Activated T-helper 17 cell treated with anti-CD3 and anti-CD28 coated beads, Interleukin-2, amount 50 U/mL, for 72 hours (primary cell): ENCODE measurements around the gene PPP1R11. TPM values are rescaled to one million over a fixed set of nuclear protein-coding genes. Genes with fewer than 3 reads are reported as not detected.
"Not testable (repeated sequence)": the region's sequence is repeated elsewhere in the genome, so short reads cannot be mapped to it uniquely, and the experiment has no call there.

ENCODE experiments used
- ATAC-seq: fragments of 150-1000 bp; cut with Tn5 transposase; replicated peaks from 2 replicates; pipeline ENCODE4 v1.10.0; 2021; ENCODE audit warnings: mild to moderate bottlenecking, moderate library complexity
- H3K27ac Mint-ChIP-seq: one replicate; pipeline ENCODE4 v1.8.0; 2022; ENCODE audit warnings: mixed read lengths
- H3K27me3 Mint-ChIP-seq: one replicate; pipeline ENCODE4 v1.8.0; 2022; ENCODE audit warnings: mixed read lengths
- H3K36me3 Mint-ChIP-seq: one replicate; pipeline ENCODE4 v1.8.0; 2022; ENCODE audit warnings: low read depth, mild to moderate bottlenecking, mixed read lengths
- H3K4me1 Mint-ChIP-seq: one replicate; pipeline ENCODE4 v1.8.0; 2022; ENCODE audit warnings: mixed read lengths
- H3K4me3 Mint-ChIP-seq: one replicate; pipeline ENCODE4 v1.8.0; 2022; ENCODE audit warnings: mild to moderate bottlenecking, mixed read lengths
- H3K9me3 Mint-ChIP-seq: one replicate; pipeline ENCODE4 v1.8.0; 2022; ENCODE audit warnings: mixed read lengths
- total RNA-seq, 2 donors: library from RNA; stranded (reverse); gene quantifications; one replicate each; pipeline ENCODE4 v1.2.3, GENCODE V29; 2022

The PPP1R11 gene, protein sequence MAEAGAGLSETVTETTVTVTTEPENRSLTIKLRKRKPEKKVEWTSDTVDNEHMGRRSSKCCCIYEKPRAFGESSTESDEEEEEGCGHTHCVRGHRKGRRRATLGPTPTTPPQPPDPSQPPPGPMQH
- 10 to 100 TPM; 50.8 to 69.9 TPM for total RNA-seq

DNA sequence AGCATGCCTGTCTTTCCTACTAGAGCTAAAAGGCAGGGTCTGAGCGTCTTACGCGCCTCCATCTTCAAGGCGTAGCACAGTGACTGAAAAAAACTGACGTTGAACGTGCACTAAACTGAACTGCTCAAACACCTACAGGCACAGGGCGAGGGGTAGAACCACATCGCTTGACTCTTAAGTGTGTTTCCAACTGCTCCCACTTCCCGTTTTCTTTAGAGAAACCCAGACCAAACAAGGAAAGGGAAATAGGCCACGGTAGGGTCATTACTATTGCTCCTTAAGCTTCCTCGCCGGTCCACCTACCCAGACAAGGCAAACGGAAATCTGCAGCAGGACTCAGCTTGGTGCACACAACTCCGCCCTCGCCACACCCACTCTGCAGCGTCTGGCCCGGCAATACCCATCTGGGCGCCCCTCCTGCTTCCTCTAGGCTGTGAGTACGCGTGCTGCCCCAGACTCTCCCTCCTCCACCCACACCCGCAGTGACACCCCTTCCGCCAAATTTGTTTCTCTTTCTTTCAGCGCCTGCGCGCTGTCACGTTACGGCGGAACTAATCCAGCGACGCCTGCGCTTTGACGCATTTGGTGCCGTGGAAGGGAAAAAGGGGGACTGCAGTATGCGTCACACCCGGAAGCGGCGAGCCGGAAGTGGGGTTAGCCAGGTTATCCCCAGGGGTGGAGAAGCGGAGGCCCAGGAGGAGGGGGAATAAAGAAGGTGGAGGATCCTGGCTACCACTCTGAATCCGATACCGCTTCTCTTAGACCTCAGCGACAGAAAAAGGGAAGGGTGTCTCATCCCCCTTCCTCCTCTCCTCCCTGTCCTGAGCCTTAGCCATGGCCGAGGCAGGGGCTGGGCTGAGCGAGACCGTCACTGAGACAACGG is at the start of gene PPP1R11:
PPP1R11 (plus strand) TSS at position 622 of the 883 bp plus-strand sequence; CDS start at position 835, 213 bp downstream.
- peaks cover 88% of the 10 kb centered on the region for H3K36me3 Mint-ChIP-seq
- ATAC-seq = peak; percentile 97

DNA sequence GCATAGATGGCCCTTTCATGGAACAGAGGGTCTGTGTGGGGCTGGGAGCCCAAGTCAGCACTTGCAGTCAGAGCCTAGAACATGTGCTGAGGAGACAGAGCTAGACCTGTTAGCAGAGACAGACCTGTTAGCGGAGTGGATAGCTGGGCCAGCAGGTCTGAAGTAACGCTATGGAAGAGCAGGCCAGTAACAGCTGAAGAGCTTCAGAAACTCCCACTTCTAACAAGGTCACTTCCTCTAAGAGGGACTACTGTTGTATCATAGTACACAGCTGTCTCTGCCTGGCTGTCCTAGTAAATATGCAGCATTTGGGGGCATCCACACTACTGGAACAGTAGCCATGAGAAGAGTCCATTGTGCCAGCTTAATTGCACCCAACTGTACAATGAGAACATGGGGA is 47.2 kb upstream of the PPP1R11 start:
- Mint-ChIP-seq H3K36me3 (no peaks in the 10 kb centered on the region), H3K27me3 (no peaks in the 10 kb centered on the region), H3K4me1 (no peaks in the 10 kb centered on the region), H3K9me3 (no peaks in the 10 kb centered on the region), H3K27ac (no peak overlapping the region), H3K4me3 (no peak overlapping the region)
- ATAC-seq = no peak

More for the DNA sequence above, at the start of gene PPP1R11:
- H3K27me3 Mint-ChIP-seq = peaks cover 11% of the 10 kb centered on the region
- peak within 1 kb of the TSS; percentile 93 for H3K27ac Mint-ChIP-seq
- peak within 1 kb of the TSS; percentile 87 for H3K4me3 Mint-ChIP-seq
- H3K4me1 Mint-ChIP-seq = peaks cover 39% of the 10 kb centered on the region
- no peaks in the 10 kb centered on the region for H3K9me3 Mint-ChIP-seq

DNA sequence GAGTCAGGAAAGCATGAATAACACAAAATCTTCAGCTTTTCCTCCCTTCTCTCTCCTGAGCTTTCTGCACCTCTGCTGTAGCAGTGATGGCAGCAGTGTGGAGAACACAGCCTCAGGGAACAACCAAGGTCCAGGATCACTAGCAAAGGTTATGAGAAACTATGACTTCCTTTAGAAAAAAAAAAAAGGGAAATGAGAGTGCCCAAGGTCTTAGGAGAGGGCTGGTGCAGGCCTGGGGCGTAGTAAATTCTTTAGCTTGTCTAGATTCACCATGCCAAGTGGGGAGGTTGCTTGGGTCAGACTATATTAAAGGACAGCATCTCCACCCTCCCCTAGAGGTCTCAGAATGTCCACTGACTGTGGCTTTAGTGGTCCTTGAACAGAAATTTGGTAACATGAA is 46.4 kb upstream of the PPP1R11 start:
- H3K4me1 Mint-ChIP-seq = no peaks in the 10 kb centered on the region
- no peaks in the 10 kb centered on the region for H3K27me3 Mint-ChIP-seq
- no peaks in the 10 kb centered on the region for H3K36me3 Mint-ChIP-seq
- H3K9me3 Mint-ChIP-seq = no peaks in the 10 kb centered on the region
- no peak for ATAC-seq
- H3K4me3 Mint-ChIP-seq = no peak overlapping the region
- peak overlapping the region; percentile 35 for H3K27ac Mint-ChIP-seq

DNA sequence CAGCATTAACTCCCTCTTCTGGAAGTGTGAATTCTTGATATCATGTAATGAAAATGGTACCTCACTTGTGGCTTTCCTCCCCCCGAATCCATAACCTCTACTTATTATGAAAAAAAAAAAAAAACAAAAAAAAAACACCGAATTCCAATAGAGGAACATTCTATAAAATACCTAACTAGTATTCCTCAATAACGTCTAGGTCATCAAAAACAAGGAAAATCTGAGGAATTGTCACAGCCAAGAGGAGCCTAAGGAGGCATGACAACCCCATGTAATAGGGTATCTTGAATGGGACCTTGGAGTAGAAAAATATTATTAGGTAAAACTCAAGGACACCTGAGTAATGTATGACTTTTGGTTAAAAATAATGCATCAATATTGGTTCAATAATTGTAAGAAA is 44.8 kb upstream of the PPP1R11 start:
- no peak for ATAC-seq
- no peaks in the 10 kb centered on the region for H3K36me3 Mint-ChIP-seq

DNA sequence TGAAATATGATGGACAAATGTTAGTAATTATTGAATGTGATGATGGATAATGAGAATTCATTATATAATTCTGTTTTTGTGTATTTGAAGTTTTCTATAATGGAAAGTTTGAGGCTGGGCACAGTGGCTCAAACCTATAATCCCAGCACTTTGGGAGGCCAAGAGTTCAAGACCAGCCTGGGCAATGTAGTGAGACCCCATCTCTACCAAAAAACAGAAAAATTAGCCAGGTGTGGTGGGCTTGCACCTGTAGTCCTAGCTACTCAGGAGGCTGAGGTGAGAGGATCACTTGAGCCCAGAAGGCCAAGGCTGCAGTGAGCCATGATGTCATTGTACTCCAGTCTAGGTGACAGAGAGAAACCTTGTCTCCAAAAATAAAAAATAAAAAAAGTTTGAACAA is 44.3 kb upstream of the PPP1R11 start:
- not testable (repeated sequence) for H3K9me3 Mint-ChIP-seq, H3K27ac Mint-ChIP-seq, H3K27me3 Mint-ChIP-seq, ATAC-seq, H3K4me1 Mint-ChIP-seq, H3K36me3 Mint-ChIP-seq, H3K4me3 Mint-ChIP-seq

More for the DNA sequence above, 44.8 kb upstream of the PPP1R11 start:
- Mint-ChIP-seq H3K27ac (no peak overlapping the region), H3K4me3 (no peak overlapping the region), H3K27me3 (no peaks in the 10 kb centered on the region), H3K4me1 (no peaks in the 10 kb centered on the region), H3K9me3 (no peaks in the 10 kb centered on the region)

DNA sequence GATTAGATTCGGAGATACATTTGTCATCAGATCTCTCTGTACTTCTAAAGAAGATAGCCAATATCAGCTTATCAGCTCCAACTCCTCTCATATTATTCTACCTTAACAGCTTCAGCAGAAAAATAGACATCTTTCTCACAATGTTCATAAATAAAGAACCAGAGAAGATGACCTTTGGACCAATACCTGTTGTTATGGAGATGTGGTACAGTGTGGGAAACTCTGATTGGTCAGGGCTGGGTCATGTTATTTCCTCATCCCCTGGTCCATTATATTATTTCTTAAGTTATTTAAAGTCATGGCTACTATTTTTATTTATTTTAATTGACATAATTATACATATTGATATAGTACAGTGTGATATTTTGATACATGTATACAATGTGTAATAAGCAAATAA is 41.8 kb upstream of the PPP1R11 start:
- ATAC-seq = no peak

DNA sequence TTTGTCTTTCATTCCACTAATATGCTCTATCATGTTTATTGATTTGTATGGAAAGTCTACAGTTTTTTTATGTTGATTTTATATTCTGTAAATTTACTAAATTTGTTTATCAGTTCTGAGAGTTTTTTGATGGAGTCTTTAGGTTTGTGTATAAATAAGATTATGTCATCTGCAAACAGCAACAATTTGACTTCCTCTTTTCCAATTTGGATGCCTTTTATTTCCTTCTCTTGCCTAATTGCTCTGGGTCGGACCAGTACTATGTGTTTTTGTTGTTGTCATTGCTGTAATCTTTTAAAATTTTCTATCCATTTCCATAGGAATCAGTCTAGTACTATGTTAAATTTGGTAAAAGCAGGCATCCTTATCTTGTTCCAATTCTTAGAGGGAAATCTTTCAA is 37.4 kb upstream of the PPP1R11 start:
- no peaks in the 10 kb centered on the region for H3K4me1 Mint-ChIP-seq
- no peak overlapping the region for H3K27ac Mint-ChIP-seq
- H3K4me3 Mint-ChIP-seq = no peak overlapping the region
- peaks cover 8% of the 10 kb centered on the region for H3K36me3 Mint-ChIP-seq
- no peaks in the 10 kb centered on the region for H3K9me3 Mint-ChIP-seq
- ATAC-seq = no peak
- H3K27me3 Mint-ChIP-seq = no peaks in the 10 kb centered on the region

More for the DNA sequence above, 41.8 kb upstream of the PPP1R11 start:
- Mint-ChIP-seq H3K4me3 (no peak overlapping the region), H3K4me1 (no peaks in the 10 kb centered on the region), H3K9me3 (no peaks in the 10 kb centered on the region), H3K36me3 (no peaks in the 10 kb centered on the region), H3K27me3 (no peaks in the 10 kb centered on the region), H3K27ac (no peak overlapping the region)

DNA sequence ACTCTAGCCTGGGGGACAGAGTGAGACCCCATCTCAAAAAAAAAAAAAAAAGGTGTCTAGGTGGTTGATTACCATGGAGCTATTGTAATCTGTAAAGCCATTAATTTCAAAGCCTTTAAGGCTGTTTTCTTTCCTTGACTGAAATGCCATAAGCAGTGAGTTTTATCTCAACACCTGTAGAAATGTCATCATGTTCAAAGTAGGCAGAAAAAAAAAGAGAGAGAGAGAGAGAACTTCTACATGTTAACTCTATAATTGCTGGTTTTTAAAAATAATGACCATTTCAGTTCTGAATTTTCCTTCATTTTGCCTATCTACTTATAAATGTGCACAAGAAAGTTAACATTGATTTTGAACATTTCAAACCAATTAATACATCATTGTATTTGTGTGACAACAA is 35.6 kb upstream of the PPP1R11 start:
- Mint-ChIP-seq H3K4me1 (no peaks in the 10 kb centered on the region), H3K36me3 (peaks cover 8% of the 10 kb centered on the region), H3K9me3 (no peaks in the 10 kb centered on the region), H3K4me3 (no peak overlapping the region), H3K27me3 (no peaks in the 10 kb centered on the region), H3K27ac (no peak overlapping the region)
- no peak for ATAC-seq

DNA sequence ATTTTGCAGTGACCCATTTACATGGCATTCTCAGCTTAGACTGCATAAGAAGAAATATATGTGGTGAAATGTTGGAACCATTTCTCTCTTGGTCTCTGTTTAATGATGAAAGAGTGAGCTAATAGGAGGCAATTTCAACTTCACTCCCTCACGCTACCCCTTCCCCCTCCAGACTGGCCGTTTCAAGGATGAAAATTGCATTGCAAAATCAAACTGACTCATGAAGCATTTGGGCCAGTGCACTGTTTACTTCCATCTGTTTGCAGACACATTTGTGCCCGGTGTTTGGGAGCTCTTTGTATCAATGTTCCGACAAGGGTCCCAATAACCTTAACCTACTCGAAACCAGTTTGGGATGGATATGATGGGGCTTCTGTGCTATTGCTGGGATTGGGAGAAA is 33.6 kb upstream of the PPP1R11 start:
- not testable (repeated sequence) for H3K27ac Mint-ChIP-seq, H3K36me3 Mint-ChIP-seq, H3K9me3 Mint-ChIP-seq, H3K27me3 Mint-ChIP-seq, H3K4me1 Mint-ChIP-seq, H3K4me3 Mint-ChIP-seq, ATAC-seq

DNA sequence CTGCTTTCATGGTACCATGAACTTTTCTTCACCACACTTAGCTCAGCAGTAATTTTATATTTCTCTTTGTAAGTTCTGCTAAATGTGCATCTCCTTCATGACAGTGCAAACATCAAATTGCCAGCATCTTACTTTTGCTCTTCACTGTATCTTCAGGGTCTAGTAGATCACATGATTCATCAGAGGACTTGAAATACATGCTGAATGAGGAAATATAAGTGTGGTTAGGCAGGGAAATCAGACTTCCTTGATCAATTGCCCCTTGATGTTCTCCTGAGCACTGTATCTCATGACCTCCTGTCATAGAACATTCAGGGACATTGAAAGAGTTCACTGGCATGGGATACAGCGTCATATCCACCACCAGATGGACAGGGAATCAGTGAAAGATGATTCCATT is 31.2 kb upstream of the PPP1R11 start:
- no peak overlapping the region for H3K27ac Mint-ChIP-seq
- no peak overlapping the region for H3K4me3 Mint-ChIP-seq
- H3K36me3 Mint-ChIP-seq = peaks cover 8% of the 10 kb centered on the region
- no peaks in the 10 kb centered on the region for H3K27me3 Mint-ChIP-seq
- peaks cover 6% of the 10 kb centered on the region for H3K4me1 Mint-ChIP-seq
- no peaks in the 10 kb centered on the region for H3K9me3 Mint-ChIP-seq
- ATAC-seq = no peak

DNA sequence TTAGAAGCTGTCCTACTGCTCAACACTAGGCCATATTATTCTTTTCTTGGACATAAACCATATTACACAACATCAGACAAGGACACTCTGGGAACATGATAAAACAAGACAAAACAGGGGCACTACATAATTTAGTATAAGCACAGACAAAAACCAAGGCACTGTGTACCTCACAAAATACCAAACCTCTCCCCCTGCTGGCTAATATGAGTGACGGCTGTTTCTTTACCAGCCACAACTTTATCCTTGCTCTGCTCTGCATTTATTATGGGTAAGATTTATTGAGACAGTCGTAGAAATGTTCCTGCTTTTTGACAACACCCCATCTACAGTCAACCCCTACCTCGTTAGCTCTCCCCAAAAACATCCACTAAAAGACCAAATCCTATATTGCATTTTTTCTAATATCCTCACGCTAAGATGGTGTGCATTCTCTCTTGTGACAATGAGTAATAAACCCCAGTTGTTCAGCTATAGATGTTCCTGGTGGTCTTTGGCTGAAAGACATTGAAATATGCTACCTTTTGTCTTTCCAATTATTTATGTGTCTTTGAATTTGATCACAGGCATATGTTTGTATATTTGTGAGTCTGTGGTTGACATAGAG is 29.7 kb upstream of the PPP1R11 start:
- peaks cover 7% of the 10 kb centered on the region for H3K4me1 Mint-ChIP-seq
- H3K27me3 Mint-ChIP-seq = no peaks in the 10 kb centered on the region
- no peak overlapping the region for H3K4me3 Mint-ChIP-seq
- peaks cover 8% of the 10 kb centered on the region for H3K36me3 Mint-ChIP-seq
- peak; percentile 48 for ATAC-seq
- H3K9me3 Mint-ChIP-seq = no peaks in the 10 kb centered on the region
- H3K27ac Mint-ChIP-seq = peak overlapping the region; percentile 11

DNA sequence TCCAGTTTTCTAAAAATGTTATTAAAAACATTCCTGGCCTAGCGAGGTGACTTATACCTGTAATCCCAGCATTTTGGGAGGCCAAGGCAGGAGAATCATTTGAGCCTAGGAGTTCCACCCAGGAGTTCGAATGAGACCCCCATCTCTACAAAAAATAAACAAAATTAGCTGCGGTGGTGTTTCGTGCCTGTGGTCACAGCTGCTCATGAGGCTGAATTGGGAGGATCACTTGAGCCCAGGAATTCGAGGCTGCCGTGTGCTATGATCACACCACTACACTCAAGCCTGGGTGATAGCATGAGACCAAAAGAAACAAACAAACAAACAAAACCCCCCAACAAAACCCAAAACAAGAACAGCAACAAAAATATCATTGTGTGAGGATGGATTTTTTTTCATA is 25.8 kb upstream of the PPP1R11 start:
- Mint-ChIP-seq H3K27me3 (no peaks in the 10 kb centered on the region), H3K9me3 (no peaks in the 10 kb centered on the region), H3K27ac (no peak overlapping the region), H3K4me3 (no peak overlapping the region), H3K4me1 (peaks cover 17% of the 10 kb centered on the region), H3K36me3 (no peaks in the 10 kb centered on the region)
- ATAC-seq = no peak

DNA sequence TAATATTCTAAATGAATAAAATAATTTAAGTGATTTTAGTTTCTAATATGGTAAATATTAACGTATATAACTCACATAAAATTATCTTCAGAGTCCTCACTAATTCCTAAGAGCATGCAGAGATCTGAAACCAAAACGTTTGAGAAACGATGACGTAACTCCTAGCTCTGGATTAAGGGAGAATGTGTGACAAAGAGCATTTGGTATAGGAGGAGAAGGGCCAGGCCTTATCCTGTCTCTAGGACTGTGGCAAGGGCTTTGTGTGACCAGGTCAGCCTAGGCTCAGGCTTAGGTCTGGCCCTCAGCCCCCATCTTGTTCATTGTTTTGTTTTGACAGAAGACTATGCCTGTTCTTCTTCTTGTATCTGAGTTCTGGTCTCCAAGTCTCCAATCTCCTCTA is 25.2 kb upstream of the PPP1R11 start:
- Mint-ChIP-seq H3K36me3 (no peaks in the 10 kb centered on the region), H3K4me1 (peaks cover 17% of the 10 kb centered on the region), H3K4me3 (no peak overlapping the region), H3K9me3 (no peaks in the 10 kb centered on the region), H3K27ac (peak overlapping the region; percentile 72), H3K27me3 (no peaks in the 10 kb centered on the region)
- ATAC-seq = no peak

DNA sequence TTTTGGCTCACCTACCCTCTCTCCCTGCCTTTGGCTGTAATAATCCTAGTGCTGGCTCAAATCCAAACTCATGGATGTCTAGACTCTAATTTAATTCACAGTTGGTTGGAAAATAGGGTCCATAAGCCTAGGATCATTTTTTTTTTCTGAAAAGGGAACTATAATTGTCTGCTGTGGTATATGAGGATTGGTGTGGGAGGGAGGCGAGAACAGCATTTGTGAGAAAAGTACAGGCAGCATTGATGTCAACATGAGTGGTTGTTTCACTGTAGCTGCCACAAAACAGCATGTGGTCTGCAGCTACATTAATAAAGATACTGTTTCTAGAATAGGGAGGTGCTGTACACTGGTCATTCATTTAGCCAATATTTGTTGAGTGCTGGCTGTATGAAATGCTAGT is 24.5 kb upstream of the PPP1R11 start:
- peak; percentile 52 for ATAC-seq
- H3K27ac Mint-ChIP-seq = peak overlapping the region; percentile 72
- H3K36me3 Mint-ChIP-seq = no peaks in the 10 kb centered on the region
- peaks cover 15% of the 10 kb centered on the region for H3K4me1 Mint-ChIP-seq
- H3K27me3 Mint-ChIP-seq = no peaks in the 10 kb centered on the region
- H3K4me3 Mint-ChIP-seq = no peak overlapping the region
- no peaks in the 10 kb centered on the region for H3K9me3 Mint-ChIP-seq

DNA sequence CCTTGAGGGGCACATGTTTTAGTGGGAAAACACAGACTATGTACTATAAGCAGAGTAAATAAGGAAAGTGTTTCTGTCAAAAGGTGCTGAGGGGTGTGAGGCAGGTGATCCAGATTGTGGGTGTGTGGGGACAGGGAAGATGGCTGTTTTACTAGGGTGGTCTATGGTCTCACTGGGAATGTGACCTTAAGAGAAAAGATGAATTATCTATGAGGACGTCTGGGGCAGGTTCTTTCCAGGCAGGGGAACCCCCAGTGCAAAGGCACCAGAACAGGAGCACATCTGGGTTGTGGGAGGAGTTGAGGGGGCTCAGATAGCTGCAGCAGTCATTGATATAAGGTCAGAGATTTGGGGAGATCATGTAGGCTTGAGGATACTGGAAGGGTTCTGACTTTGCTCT is 24.1 kb upstream of the PPP1R11 start:
- Mint-ChIP-seq H3K4me3 (no peak overlapping the region), H3K4me1 (peaks cover 15% of the 10 kb centered on the region), H3K27ac (peak overlapping the region; percentile 72), H3K9me3 (no peaks in the 10 kb centered on the region), H3K36me3 (no peaks in the 10 kb centered on the region), H3K27me3 (no peaks in the 10 kb centered on the region)
- no peak for ATAC-seq
